ENCODE results near the gene IP6K2. TPM values are rescaled to one million over a fixed set of nuclear protein-coding genes. Genes with fewer than 3 reads are reported as not detected.

The IP6K2 gene
- total and polyA plus RNA-seq, 10 of the 15 experiments (the other 5 are each of a cell fraction or from before 2014, with no cell fraction given) = 25.8 to 95.9 (median 69.0) TPM

DNA sequence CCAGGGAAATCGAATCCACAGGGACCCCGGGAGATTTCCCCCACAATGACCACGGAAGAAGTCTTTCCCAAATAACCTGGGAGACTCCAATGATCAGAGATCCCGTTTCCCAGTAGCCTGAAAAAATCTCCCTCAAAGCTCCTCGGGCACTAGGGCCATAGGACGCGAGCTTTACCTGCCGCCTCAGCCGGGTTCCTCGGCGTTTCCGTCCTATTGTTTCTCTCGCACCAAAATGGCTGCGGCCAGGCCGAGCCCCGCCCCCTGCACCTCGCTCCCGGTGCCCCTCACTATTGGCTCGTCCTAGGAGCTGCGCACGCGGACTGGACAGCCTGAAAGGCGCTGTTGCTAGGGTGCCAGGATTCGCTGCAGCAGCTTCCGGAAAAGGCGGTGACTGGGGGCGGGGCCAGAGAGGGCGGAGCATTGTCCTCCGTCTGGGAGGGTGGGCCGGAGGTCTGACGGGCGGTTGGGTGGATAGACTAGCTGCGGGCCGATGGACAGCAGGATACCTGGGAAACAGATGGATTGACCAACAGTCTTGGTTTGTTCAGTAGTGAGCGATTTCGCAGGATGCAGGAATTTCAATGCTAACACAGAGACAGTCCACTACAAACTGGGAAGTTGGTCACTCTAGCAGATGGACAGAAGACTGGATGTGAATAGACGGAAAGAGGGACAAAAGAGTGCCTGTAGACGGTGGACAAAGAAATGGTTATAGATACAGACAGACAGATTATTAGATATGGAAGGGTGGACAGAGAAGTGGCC lies at the start of gene IP6K2 (continued):
- TF ChIP-seq, protein P1, sequence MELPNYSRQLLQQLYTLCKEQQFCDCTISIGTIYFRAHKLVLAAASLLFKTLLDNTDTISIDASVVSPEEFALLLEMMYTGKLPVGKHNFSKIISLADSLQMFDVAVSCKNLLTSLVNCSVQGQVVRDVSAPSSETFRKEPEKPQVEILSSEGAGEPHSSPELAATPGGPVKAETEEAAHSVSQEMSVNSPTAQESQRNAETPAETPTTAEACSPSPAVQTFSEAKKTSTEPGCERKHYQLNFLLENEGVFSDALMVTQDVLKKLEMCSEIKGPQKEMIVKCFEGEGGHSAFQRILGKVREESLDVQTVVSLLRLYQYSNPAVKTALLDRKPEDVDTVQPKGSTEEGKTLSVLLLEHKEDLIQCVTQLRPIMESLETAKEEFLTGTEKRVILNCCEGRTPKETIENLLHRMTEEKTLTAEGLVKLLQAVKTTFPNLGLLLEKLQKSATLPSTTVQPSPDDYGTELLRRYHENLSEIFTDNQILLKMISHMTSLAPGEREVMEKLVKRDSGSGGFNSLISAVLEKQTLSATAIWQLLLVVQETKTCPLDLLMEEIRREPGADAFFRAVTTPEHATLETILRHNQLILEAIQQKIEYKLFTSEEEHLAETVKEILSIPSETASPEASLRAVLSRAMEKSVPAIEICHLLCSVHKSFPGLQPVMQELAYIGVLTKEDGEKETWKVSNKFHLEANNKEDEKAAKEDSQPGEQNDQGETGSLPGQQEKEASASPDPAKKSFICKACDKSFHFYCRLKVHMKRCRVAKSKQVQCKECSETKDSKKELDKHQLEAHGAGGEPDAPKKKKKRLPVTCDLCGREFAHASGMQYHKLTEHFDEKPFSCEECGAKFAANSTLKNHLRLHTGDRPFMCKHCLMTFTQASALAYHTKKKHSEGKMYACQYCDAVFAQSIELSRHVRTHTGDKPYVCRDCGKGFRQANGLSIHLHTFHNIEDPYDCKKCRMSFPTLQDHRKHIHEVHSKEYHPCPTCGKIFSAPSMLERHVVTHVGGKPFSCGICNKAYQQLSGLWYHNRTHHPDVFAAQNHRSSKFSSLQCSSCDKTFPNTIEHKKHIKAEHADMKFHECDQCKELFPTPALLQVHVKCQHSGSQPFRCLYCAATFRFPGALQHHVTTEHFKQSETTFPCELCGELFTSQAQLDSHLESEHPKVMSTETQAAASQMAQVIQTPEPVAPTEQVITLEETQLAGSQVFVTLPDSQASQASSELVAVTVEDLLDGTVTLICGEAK (IDR thresholded peaks at IDR 0.05; ENCODE audit: borderline replicate concordance) = peak; percentile 36; the same call in 1 of the 2 replicates
- TF ChIP-seq POLR2AphosphoS5 (IDR thresholded peaks at IDR 0.05; ENCODE audit: low read length) = peak; percentile 97
- TF ChIP-seq, protein P2, sequence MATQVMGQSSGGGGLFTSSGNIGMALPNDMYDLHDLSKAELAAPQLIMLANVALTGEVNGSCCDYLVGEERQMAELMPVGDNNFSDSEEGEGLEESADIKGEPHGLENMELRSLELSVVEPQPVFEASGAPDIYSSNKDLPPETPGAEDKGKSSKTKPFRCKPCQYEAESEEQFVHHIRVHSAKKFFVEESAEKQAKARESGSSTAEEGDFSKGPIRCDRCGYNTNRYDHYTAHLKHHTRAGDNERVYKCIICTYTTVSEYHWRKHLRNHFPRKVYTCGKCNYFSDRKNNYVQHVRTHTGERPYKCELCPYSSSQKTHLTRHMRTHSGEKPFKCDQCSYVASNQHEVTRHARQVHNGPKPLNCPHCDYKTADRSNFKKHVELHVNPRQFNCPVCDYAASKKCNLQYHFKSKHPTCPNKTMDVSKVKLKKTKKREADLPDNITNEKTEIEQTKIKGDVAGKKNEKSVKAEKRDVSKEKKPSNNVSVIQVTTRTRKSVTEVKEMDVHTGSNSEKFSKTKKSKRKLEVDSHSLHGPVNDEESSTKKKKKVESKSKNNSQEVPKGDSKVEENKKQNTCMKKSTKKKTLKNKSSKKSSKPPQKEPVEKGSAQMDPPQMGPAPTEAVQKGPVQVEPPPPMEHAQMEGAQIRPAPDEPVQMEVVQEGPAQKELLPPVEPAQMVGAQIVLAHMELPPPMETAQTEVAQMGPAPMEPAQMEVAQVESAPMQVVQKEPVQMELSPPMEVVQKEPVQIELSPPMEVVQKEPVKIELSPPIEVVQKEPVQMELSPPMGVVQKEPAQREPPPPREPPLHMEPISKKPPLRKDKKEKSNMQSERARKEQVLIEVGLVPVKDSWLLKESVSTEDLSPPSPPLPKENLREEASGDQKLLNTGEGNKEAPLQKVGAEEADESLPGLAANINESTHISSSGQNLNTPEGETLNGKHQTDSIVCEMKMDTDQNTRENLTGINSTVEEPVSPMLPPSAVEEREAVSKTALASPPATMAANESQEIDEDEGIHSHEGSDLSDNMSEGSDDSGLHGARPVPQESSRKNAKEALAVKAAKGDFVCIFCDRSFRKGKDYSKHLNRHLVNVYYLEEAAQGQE (IDR thresholded peaks at IDR 0.05; ENCODE audit: low read depth, low read length) = no peak
- peak; percentile 85; the same call in 1 of the 2 replicates for TF ChIP-seq NFYB (IDR thresholded peaks at IDR 0.05; ENCODE audit: insufficient read depth, low read depth, low read length)
- no peak for TF ChIP-seq STAT1 (conservative IDR thresholded peaks at IDR 0.05)
- peak; percentile 81 for TF ChIP-seq TAF1 (IDR thresholded peaks at IDR 0.05; ENCODE audit: borderline replicate concordance, low read depth, low read length)
- no peak for TF ChIP-seq EGR1 (IDR thresholded peaks at IDR 0.05; ENCODE audit: borderline replicate concordance in 1 of 2, low read depth in 2 of 2, low read length in 2 of 2)
- peak; percentile 53; the same call in 1 of the 2 replicates for TF ChIP-seq SMAD5 (IDR thresholded peaks at IDR 0.05; ENCODE audit: low read depth)
- TF ChIP-seq, protein P3, sequence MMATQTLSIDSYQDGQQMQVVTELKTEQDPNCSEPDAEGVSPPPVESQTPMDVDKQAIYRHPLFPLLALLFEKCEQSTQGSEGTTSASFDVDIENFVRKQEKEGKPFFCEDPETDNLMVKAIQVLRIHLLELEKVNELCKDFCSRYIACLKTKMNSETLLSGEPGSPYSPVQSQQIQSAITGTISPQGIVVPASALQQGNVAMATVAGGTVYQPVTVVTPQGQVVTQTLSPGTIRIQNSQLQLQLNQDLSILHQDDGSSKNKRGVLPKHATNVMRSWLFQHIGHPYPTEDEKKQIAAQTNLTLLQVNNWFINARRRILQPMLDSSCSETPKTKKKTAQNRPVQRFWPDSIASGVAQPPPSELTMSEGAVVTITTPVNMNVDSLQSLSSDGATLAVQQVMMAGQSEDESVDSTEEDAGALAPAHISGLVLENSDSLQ (IDR thresholded peaks at IDR 0.05) = peak; percentile 65; the same call in 1 of the 2 replicates
- TF ChIP-seq, protein P4, sequence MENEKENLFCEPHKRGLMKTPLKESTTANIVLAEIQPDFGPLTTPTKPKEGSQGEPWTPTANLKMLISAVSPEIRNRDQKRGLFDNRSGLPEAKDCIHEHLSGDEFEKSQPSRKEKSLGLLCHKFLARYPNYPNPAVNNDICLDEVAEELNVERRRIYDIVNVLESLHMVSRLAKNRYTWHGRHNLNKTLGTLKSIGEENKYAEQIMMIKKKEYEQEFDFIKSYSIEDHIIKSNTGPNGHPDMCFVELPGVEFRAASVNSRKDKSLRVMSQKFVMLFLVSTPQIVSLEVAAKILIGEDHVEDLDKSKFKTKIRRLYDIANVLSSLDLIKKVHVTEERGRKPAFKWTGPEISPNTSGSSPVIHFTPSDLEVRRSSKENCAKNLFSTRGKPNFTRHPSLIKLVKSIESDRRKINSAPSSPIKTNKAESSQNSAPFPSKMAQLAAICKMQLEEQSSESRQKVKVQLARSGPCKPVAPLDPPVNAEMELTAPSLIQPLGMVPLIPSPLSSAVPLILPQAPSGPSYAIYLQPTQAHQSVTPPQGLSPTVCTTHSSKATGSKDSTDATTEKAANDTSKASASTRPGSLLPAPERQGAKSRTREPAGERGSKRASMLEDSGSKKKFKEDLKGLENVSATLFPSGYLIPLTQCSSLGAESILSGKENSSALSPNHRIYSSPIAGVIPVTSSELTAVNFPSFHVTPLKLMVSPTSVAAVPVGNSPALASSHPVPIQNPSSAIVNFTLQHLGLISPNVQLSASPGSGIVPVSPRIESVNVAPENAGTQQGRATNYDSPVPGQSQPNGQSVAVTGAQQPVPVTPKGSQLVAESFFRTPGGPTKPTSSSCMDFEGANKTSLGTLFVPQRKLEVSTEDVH (IDR thresholded peaks at IDR 0.05; ENCODE audit: low read depth, partially characterized antibody) = no peak
- TF ChIP-seq MXI1 (IDR thresholded peaks at IDR 0.05; ENCODE audit: low read depth, low read length) = peak; percentile 77; the same call in 1 of the 2 replicates
- TF ChIP-seq SIN3A (IDR thresholded peaks at IDR 0.05; ENCODE audit: low read depth, low read length) = no peak

Data from GM12878 (cell line).